SK-N-SH (cell line): ENCODE measurements around the gene NANOS2.

ENCODE experiments used
- CHD2 ChIP-seq: fragments of 150-350 bp; IDR thresholded peaks from 2 replicates; pipeline ENCODE4 v1.6.1; 2018; ENCODE audit warnings: low read length; ENCODE audit not compliant: partially characterized antibody
- ELF1 ChIP-seq: IDR thresholded peaks from 2 replicates; pipeline ENCODE4 v1.4.0; 2012
- EP300 ChIP-seq, 2 experiments: IDR thresholded peaks; 2 replicates each; pipeline versions ENCODE4 v1.4.0 to v1.6.1; 2012; ENCODE audit warnings: borderline replicate concordance in 1 of 2, low read depth in 1 of 2, low read length in 1 of 2
- FOXM1 ChIP-seq: IDR thresholded peaks from 2 replicates; pipeline ENCODE4 v1.4.0; 2012; ENCODE audit warnings: low read depth, mild to moderate bottlenecking
- GABPA ChIP-seq: IDR thresholded peaks from 2 replicates; pipeline ENCODE4 v1.4.0; 2012; ENCODE audit warnings: low read depth, mild to moderate bottlenecking
- IRF3 ChIP-seq: fragments of 150-350 bp; IDR thresholded peaks from 2 replicates; pipeline ENCODE4 v1.6.1; 2016; ENCODE audit warnings: mild to moderate bottlenecking, low read depth, low read length
- POLR2AphosphoS5 ChIP-seq: IDR thresholded peaks from 2 replicates; pipeline ENCODE4 v1.6.1; 2012; ENCODE audit warnings: low read depth, low read length
- RAD21 ChIP-seq: IDR thresholded peaks from 2 replicates; pipeline ENCODE4 v1.6.1; 2012; ENCODE audit warnings: mild to moderate bottlenecking, low read length
- RCOR1 ChIP-seq: fragments of 150-350 bp; IDR thresholded peaks from 2 replicates; pipeline ENCODE4 v1.6.1; 2017; ENCODE audit warnings: antibody characterized with exemption, low read length
- RXRA ChIP-seq: IDR thresholded peaks from 2 replicates; pipeline ENCODE4 v1.4.0; 2012; ENCODE audit warnings: low read depth, mild to moderate bottlenecking, borderline replicate concordance
- USF1 ChIP-seq: IDR thresholded peaks from 2 replicates; pipeline ENCODE4 v1.4.0; 2012; ENCODE audit warnings: low read depth, borderline replicate concordance
- TF ChIP-seq, protein P1 (sequence below): fragments of 200-600 bp; sonication (generic); IDR thresholded peaks from 2 replicates; pipeline ENCODE4 v1.6.1; 2017; ENCODE audit warnings: antibody characterized with exemption, mild to moderate bottlenecking, moderate library complexity
- TF ChIP-seq, protein P2 (sequence below): IDR thresholded peaks from 2 replicates; pipeline ENCODE4 v1.6.1; 2012; ENCODE audit warnings: mild to moderate bottlenecking, low read depth, low read length, moderate library complexity
- TF ChIP-seq, protein P3 (sequence below): IDR thresholded peaks from 2 replicates; pipeline ENCODE4 v1.4.0; 2012; ENCODE audit warnings: low read depth

- TF ChIP-seq FOXM1 (no peak), GABPA (no peak), IRF3 (no peak), POLR2AphosphoS5 (no peak), USF1 (no peak), RXRA (no peak), EP300 (IDR thresholded peaks at IDR 0.05; ENCODE audit: borderline replicate concordance in 1 of 2, low read depth in 1 of 2, low read length in 1 of 2) (no peak), RCOR1 (no peak), CHD2 (no peak), RAD21 (no peak), ELF1 (no peak)
- TF ChIP-seq, protein P1, sequence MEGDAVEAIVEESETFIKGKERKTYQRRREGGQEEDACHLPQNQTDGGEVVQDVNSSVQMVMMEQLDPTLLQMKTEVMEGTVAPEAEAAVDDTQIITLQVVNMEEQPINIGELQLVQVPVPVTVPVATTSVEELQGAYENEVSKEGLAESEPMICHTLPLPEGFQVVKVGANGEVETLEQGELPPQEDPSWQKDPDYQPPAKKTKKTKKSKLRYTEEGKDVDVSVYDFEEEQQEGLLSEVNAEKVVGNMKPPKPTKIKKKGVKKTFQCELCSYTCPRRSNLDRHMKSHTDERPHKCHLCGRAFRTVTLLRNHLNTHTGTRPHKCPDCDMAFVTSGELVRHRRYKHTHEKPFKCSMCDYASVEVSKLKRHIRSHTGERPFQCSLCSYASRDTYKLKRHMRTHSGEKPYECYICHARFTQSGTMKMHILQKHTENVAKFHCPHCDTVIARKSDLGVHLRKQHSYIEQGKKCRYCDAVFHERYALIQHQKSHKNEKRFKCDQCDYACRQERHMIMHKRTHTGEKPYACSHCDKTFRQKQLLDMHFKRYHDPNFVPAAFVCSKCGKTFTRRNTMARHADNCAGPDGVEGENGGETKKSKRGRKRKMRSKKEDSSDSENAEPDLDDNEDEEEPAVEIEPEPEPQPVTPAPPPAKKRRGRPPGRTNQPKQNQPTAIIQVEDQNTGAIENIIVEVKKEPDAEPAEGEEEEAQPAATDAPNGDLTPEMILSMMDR = no peak
- TF ChIP-seq, protein P2, sequence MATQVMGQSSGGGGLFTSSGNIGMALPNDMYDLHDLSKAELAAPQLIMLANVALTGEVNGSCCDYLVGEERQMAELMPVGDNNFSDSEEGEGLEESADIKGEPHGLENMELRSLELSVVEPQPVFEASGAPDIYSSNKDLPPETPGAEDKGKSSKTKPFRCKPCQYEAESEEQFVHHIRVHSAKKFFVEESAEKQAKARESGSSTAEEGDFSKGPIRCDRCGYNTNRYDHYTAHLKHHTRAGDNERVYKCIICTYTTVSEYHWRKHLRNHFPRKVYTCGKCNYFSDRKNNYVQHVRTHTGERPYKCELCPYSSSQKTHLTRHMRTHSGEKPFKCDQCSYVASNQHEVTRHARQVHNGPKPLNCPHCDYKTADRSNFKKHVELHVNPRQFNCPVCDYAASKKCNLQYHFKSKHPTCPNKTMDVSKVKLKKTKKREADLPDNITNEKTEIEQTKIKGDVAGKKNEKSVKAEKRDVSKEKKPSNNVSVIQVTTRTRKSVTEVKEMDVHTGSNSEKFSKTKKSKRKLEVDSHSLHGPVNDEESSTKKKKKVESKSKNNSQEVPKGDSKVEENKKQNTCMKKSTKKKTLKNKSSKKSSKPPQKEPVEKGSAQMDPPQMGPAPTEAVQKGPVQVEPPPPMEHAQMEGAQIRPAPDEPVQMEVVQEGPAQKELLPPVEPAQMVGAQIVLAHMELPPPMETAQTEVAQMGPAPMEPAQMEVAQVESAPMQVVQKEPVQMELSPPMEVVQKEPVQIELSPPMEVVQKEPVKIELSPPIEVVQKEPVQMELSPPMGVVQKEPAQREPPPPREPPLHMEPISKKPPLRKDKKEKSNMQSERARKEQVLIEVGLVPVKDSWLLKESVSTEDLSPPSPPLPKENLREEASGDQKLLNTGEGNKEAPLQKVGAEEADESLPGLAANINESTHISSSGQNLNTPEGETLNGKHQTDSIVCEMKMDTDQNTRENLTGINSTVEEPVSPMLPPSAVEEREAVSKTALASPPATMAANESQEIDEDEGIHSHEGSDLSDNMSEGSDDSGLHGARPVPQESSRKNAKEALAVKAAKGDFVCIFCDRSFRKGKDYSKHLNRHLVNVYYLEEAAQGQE = no peak
- TF ChIP-seq, protein P3, sequence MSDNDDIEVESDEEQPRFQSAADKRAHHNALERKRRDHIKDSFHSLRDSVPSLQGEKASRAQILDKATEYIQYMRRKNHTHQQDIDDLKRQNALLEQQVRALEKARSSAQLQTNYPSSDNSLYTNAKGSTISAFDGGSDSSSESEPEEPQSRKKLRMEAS = no peak
Observed at GRCh38 chr19:45917421-45918091, 3.0 kb upstream of the NANOS2 start.
